ENCODE results near the gene RPS6KA2.

Gene RPS6KA2

GRCh38 chr6:166503167-166503744 is 123.8 kb downstream of the RPS6KA2 start:
- no peak for DNase-seq
- Histone ChIP-seq H3K9me3 (ENCODE audit: control extremely low read depth in 1 of 5, control insufficient read depth in 4 of 5, insufficient read depth in 2 of 5, low read depth in 1 of 5, low read length in 4 of 5) (peaks cover 0 to 5% (median 0%) of the 10 kb centered on the region in 5 experiments), H3K27me3 (replicated peaks in 2 of 5; ENCODE audit: control insufficient read depth in 4 of 5, insufficient read depth in 5 of 5, low read length in 4 of 5) (no peaks in the 10 kb centered on the region), H3K4me1 (ENCODE audit: control extremely low read depth in 1 of 4, control insufficient read depth in 4 of 4, insufficient read depth in 4 of 4, low read length in 3 of 4) (no peaks in the 10 kb centered on the region), H3K27ac (ENCODE audit: insufficient read depth in 1 of 2, low read depth in 1 of 2, low read length in 2 of 2, poor library complexity in 1 of 2, severe bottlenecking in 2 of 2) (no peak overlapping the region), H3K4me3 (ENCODE audit: control insufficient read depth in 1 of 7, extremely low read depth in 1 of 7, insufficient read depth in 4 of 7, low read depth in 2 of 7, low read length in 6 of 7) (no peak overlapping the region), H3K36me3 (ENCODE audit: control insufficient read depth in 4 of 4, insufficient read depth in 4 of 4, low read length in 3 of 4) (peaks cover 0 to 6% (median 1%) of the 10 kb centered on the region in 4 experiments)
- 98% methylated on average over 9 of the region's 12 CpGs for WGBS (ENCODE audit: insufficient coverage)
- POLR2A ChIA-PET: no interaction called here
- CTCF ChIA-PET: interaction anchor here (0.6 to 1.9 kb wide), 2 partner anchors 12 to 105 kb away, joined by 3 to 4 read pairs; no protein-coding TSS in a partner anchor

GRCh38 chr6:166502453-166502852 is 124.6 kb downstream of the RPS6KA2 start:
- CTCF ChIA-PET: no interaction called here
- Histone ChIP-seq H3K27ac (ENCODE audit: insufficient read depth in 1 of 2, low read depth in 1 of 2, low read length in 2 of 2, poor library complexity in 1 of 2, severe bottlenecking in 2 of 2) (no peak overlapping the region), H3K4me1 (ENCODE audit: control extremely low read depth in 1 of 4, control insufficient read depth in 4 of 4, insufficient read depth in 4 of 4, low read length in 3 of 4) (no peaks in the 10 kb centered on the region), H3K4me3 (ENCODE audit: control insufficient read depth in 1 of 7, extremely low read depth in 1 of 7, insufficient read depth in 4 of 7, low read depth in 2 of 7, low read length in 6 of 7) (no peak overlapping the region), H3K36me3 (ENCODE audit: control insufficient read depth in 4 of 4, insufficient read depth in 4 of 4, low read length in 3 of 4) (peaks cover 0 to 6% (median 1%) of the 10 kb centered on the region in 4 experiments), H3K9me3 (ENCODE audit: control extremely low read depth in 1 of 5, control insufficient read depth in 4 of 5, insufficient read depth in 2 of 5, low read depth in 1 of 5, low read length in 4 of 5) (peaks cover 0 to 6% (median 0%) of the 10 kb centered on the region in 5 experiments), H3K27me3 (replicated peaks in 2 of 5; ENCODE audit: control insufficient read depth in 4 of 5, insufficient read depth in 5 of 5, low read length in 4 of 5) (no peaks in the 10 kb centered on the region)
- no peak for DNase-seq
- WGBS (ENCODE audit: insufficient coverage): 95% methylated on average over 14 of the region's 14 CpGs
- POLR2A ChIA-PET: no interaction called here

DNA sequence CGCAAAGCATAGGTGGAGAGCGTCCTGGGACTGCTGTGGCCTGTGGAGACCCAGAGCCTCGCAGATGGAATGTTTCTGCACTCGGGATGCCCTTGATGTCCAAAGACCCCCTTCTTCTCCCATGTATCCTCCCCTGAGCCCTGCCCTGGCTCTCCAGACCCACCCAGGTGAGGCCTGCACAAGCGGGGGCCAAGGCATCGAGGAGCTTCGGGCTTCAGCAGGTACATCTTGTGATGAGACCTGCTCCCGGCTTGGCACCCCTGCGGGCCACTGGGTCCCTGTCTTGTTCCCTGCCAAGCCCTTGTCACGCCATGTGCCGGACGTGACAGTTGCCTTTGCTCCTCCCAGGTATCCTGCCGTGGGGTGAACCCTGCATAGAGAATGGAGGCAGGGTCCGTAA is 125.8 kb downstream of the RPS6KA2 start:
- H3K9me3 ChIP-seq (ENCODE audit: control extremely low read depth in 1 of 5, control insufficient read depth in 4 of 5, insufficient read depth in 2 of 5, low read depth in 1 of 5, low read length in 4 of 5): peaks cover 0 to 6% (median 0%) of the 10 kb centered on the region in 5 experiments
- no peak overlapping the region for H3K27ac ChIP-seq (ENCODE audit: insufficient read depth in 1 of 2, low read depth in 1 of 2, low read length in 2 of 2, poor library complexity in 1 of 2, severe bottlenecking in 2 of 2)
- DNase-seq: no peak
- peaks cover 0 to 6% (median 1%) of the 10 kb centered on the region in 4 experiments for H3K36me3 ChIP-seq (ENCODE audit: control insufficient read depth in 4 of 4, insufficient read depth in 4 of 4, low read length in 3 of 4)
- 87% methylated on average over 12 of the region's 14 CpGs for WGBS (ENCODE audit: insufficient coverage)
- ChIA-PET POLR2A (no interaction called here), CTCF (no interaction called here)
- no peak overlapping the region for H3K4me3 ChIP-seq (ENCODE audit: control insufficient read depth in 1 of 7, extremely low read depth in 1 of 7, insufficient read depth in 4 of 7, low read depth in 2 of 7, low read length in 6 of 7)
- H3K27me3 ChIP-seq (replicated peaks in 2 of 5; ENCODE audit: control insufficient read depth in 4 of 5, insufficient read depth in 5 of 5, low read length in 4 of 5): no peaks in the 10 kb centered on the region
- no peaks in the 10 kb centered on the region for H3K4me1 ChIP-seq (ENCODE audit: control extremely low read depth in 1 of 4, control insufficient read depth in 4 of 4, insufficient read depth in 4 of 4, low read length in 3 of 4)

- Histone ChIP-seq H3K4me3 (ENCODE audit: control insufficient read depth in 1 of 7, extremely low read depth in 1 of 7, insufficient read depth in 4 of 7, low read depth in 2 of 7, low read length in 6 of 7) (no peak overlapping the region), H3K9me3 (ENCODE audit: control extremely low read depth in 1 of 5, control insufficient read depth in 4 of 5, insufficient read depth in 2 of 5, low read depth in 1 of 5, low read length in 4 of 5) (peaks cover 0 to 6% (median 0%) of the 10 kb centered on the region in 5 experiments), H3K4me1 (ENCODE audit: control extremely low read depth in 1 of 4, control insufficient read depth in 4 of 4, insufficient read depth in 4 of 4, low read length in 3 of 4) (no peaks in the 10 kb centered on the region), H3K27me3 (replicated peaks in 2 of 5; ENCODE audit: control insufficient read depth in 4 of 5, insufficient read depth in 5 of 5, low read length in 4 of 5) (no peaks in the 10 kb centered on the region), H3K27ac (ENCODE audit: insufficient read depth in 1 of 2, low read depth in 1 of 2, low read length in 2 of 2, poor library complexity in 1 of 2, severe bottlenecking in 2 of 2) (no peak overlapping the region), H3K36me3 (ENCODE audit: control insufficient read depth in 4 of 4, insufficient read depth in 4 of 4, low read length in 3 of 4) (peaks cover 0 to 6% (median 0%) of the 10 kb centered on the region in 4 experiments)
- CTCF ChIA-PET: no interaction called here
- WGBS (ENCODE audit: insufficient coverage): 92% methylated on average over 7 of the region's 7 CpGs
- DNase-seq: no peak
- POLR2A ChIA-PET: no interaction called here
Observed at GRCh38 chr6:166500246-166500645, 126.8 kb downstream of the RPS6KA2 start.

GRCh38 chr6:166499350-166500163 is 127.5 kb downstream of the RPS6KA2 start:
- H3K27me3 ChIP-seq (replicated peaks in 2 of 5; ENCODE audit: control insufficient read depth in 4 of 5, insufficient read depth in 5 of 5, low read length in 4 of 5): no peaks in the 10 kb centered on the region
- H3K27ac ChIP-seq (ENCODE audit: insufficient read depth in 1 of 2, low read depth in 1 of 2, low read length in 2 of 2, poor library complexity in 1 of 2, severe bottlenecking in 2 of 2): no peak overlapping the region
- POLR2A ChIA-PET: no interaction called here
- H3K4me1 ChIP-seq (ENCODE audit: control extremely low read depth in 1 of 4, control insufficient read depth in 4 of 4, insufficient read depth in 4 of 4, low read length in 3 of 4): no peaks in the 10 kb centered on the region
- H3K4me3 ChIP-seq (ENCODE audit: control insufficient read depth in 1 of 7, extremely low read depth in 1 of 7, insufficient read depth in 4 of 7, low read depth in 2 of 7, low read length in 6 of 7): no peak overlapping the region
- no peak for DNase-seq
- H3K36me3 ChIP-seq (ENCODE audit: control insufficient read depth in 4 of 4, insufficient read depth in 4 of 4, low read length in 3 of 4): peaks cover 0 to 6% (median 0%) of the 10 kb centered on the region in 4 experiments
- WGBS (ENCODE audit: insufficient coverage): 100% methylated on average over 6 of the region's 7 CpGs
- CTCF ChIA-PET: no interaction called here
- peaks cover 0 to 6% (median 0%) of the 10 kb centered on the region in 5 experiments for H3K9me3 ChIP-seq (ENCODE audit: control extremely low read depth in 1 of 5, control insufficient read depth in 4 of 5, insufficient read depth in 2 of 5, low read depth in 1 of 5, low read length in 4 of 5)

DNA sequence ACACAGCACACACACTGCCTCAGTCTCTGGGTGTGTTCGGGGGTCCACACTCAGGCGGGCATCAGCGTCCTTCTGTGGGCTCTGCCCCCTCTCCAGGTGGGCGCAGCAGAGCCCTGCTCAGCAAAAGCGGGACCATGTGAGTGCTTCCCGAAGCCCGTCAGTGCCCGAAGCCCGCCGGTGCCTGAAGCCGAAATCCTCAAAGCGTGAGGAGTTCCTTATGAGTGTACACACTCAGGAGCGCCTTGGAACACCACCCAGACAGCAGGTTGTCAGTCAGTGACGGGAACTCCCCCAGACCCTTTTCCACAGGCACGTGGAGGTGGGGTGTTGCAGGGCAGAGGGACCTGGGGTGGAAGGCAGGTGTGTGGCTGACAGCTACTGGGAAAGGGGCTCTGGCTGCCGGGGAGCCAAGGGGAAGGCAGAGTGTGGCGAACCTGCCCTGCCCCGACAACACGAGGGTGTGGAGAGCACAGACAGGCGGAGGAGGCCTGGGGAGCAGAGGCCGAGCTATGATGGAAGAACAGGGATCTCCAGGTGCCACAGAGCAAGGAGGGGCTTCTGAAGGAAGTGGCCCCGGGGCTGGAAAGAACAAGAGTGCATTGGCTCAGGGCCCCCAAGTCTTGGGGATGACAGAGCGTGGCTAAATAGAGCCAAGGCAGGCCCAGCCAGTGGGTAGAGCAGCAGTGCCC is 128.2 kb downstream of the RPS6KA2 start:
- POLR2A ChIA-PET: no interaction called here
- WGBS (ENCODE audit: insufficient coverage): 96% methylated on average over 23 of the region's 23 CpGs
- DNase-seq: no peak
- no peaks in the 10 kb centered on the region for H3K4me1 ChIP-seq (ENCODE audit: control extremely low read depth in 1 of 4, control insufficient read depth in 4 of 4, insufficient read depth in 4 of 4, low read length in 3 of 4)
- peaks cover 0 to 6% (median 0%) of the 10 kb centered on the region in 5 experiments for H3K9me3 ChIP-seq (ENCODE audit: control extremely low read depth in 1 of 5, control insufficient read depth in 4 of 5, insufficient read depth in 2 of 5, low read depth in 1 of 5, low read length in 4 of 5)
- peaks cover 0 to 4% (median 0%) of the 10 kb centered on the region in 4 experiments for H3K36me3 ChIP-seq (ENCODE audit: control insufficient read depth in 4 of 4, insufficient read depth in 4 of 4, low read length in 3 of 4)
- no peak overlapping the region for H3K27ac ChIP-seq (ENCODE audit: insufficient read depth in 1 of 2, low read depth in 1 of 2, low read length in 2 of 2, poor library complexity in 1 of 2, severe bottlenecking in 2 of 2)
- H3K27me3 ChIP-seq (replicated peaks in 2 of 5; ENCODE audit: control insufficient read depth in 4 of 5, insufficient read depth in 5 of 5, low read length in 4 of 5): no peaks in the 10 kb centered on the region
- no peak overlapping the region for H3K4me3 ChIP-seq (ENCODE audit: control insufficient read depth in 1 of 7, extremely low read depth in 1 of 7, insufficient read depth in 4 of 7, low read depth in 2 of 7, low read length in 6 of 7)
- CTCF ChIA-PET: no interaction called here

- peaks cover 0 to 2% (median 0%) of the 10 kb centered on the region in 4 experiments for H3K36me3 ChIP-seq (ENCODE audit: control insufficient read depth in 4 of 4, insufficient read depth in 4 of 4, low read length in 3 of 4)
- no peak overlapping the region for H3K27ac ChIP-seq (ENCODE audit: insufficient read depth in 1 of 2, low read depth in 1 of 2, low read length in 2 of 2, poor library complexity in 1 of 2, severe bottlenecking in 2 of 2)
- H3K27me3 ChIP-seq (replicated peaks in 2 of 5; ENCODE audit: control insufficient read depth in 4 of 5, insufficient read depth in 5 of 5, low read length in 4 of 5): no peaks in the 10 kb centered on the region
- peaks cover 0 to 6% (median 0%) of the 10 kb centered on the region in 5 experiments for H3K9me3 ChIP-seq (ENCODE audit: control extremely low read depth in 1 of 5, control insufficient read depth in 4 of 5, insufficient read depth in 2 of 5, low read depth in 1 of 5, low read length in 4 of 5)
- WGBS (ENCODE audit: insufficient coverage): over 99% methylated on average over 19 of the region's 25 CpGs
- DNase-seq: no peak
- H3K4me1 ChIP-seq (ENCODE audit: control extremely low read depth in 1 of 4, control insufficient read depth in 4 of 4, insufficient read depth in 4 of 4, low read length in 3 of 4): no peaks in the 10 kb centered on the region
- no peak overlapping the region for H3K4me3 ChIP-seq (ENCODE audit: control insufficient read depth in 1 of 7, extremely low read depth in 1 of 7, insufficient read depth in 4 of 7, low read depth in 2 of 7, low read length in 6 of 7)
- ChIA-PET CTCF (no interaction called here), POLR2A (no interaction called here)
Observed at GRCh38 chr6:166498228-166498627, 128.8 kb downstream of the RPS6KA2 start.
